Stomach smooth muscle (tissue), 2 donors: ENCODE data around the gene UEVLD.

Experiments
- H3K27ac ChIP-seq: one replicate; pipeline ENCODE4 v1.7.0; 2013; ENCODE audit warnings: mild to moderate bottlenecking, low read length, inconsistent platforms
- H3K27me3 ChIP-seq, 2 donors: one replicate each; pipeline ENCODE4 v1.7.0; 2013; ENCODE audit warnings: low read length in 2 of 2; ENCODE audit not compliant: insufficient read depth in 2 of 2, control insufficient read depth in 1 of 2
- H3K36me3 ChIP-seq, 2 donors: one replicate each; pipeline ENCODE4 v1.7.0; 2013; ENCODE audit warnings: low read length in 2 of 2; ENCODE audit not compliant: control insufficient read depth in 2 of 2, insufficient read depth in 2 of 2
- H3K4me1 ChIP-seq: one replicate; pipeline ENCODE4 v1.7.0; 2013; ENCODE audit warnings: low read length; ENCODE audit not compliant: control insufficient read depth, insufficient read depth
- H3K4me3 ChIP-seq, 2 donors: one replicate each; pipeline ENCODE4 v1.7.0; 2013; ENCODE audit warnings: low read length in 2 of 2
- H3K9ac ChIP-seq, 2 donors: one replicate each; pipeline ENCODE4 v1.7.0; 2013; ENCODE audit warnings: low read length in 2 of 2, mild to moderate bottlenecking in 1 of 2
- H3K9me3 ChIP-seq, 2 donors: one replicate each; pipeline ENCODE4 v1.7.0; 2013; ENCODE audit warnings: low read length in 2 of 2; ENCODE audit not compliant: control insufficient read depth in 2 of 2
- donor health status: healthy.
- donor health status: Pancreatic carcinoma.

The UEVLD gene

GRCh38 chr11:18534245-18534644, 54.3 kb downstream of the UEVLD start:
- H3K4me3 ChIP-seq = no peak overlapping the region
- H3K9ac ChIP-seq = no peak overlapping the region
- no peaks in the 10 kb centered on the region for H3K4me1 ChIP-seq
- H3K27ac ChIP-seq = no peak overlapping the region
- H3K27me3 ChIP-seq = no peaks in the 10 kb centered on the region
- no peaks in the 10 kb centered on the region for H3K9me3 ChIP-seq
- peaks cover 7 to 9% of the 10 kb centered on the region in 2 donors for H3K36me3 ChIP-seq

- no peak overlapping the region for H3K27ac ChIP-seq
- no peaks in the 10 kb centered on the region for H3K4me1 ChIP-seq
- H3K27me3 ChIP-seq = no peaks in the 10 kb centered on the region
- H3K9ac ChIP-seq = no peak overlapping the region
- no peak overlapping the region for H3K4me3 ChIP-seq
- H3K36me3 ChIP-seq = peaks cover 7 to 9% of the 10 kb centered on the region in 2 donors
- H3K9me3 ChIP-seq = no peaks in the 10 kb centered on the region
Measured at GRCh38 chr11:18533365-18533764, 55.2 kb downstream of the UEVLD start.

- Histone ChIP-seq H3K27ac (peak overlapping the region; percentile 94), H3K4me1 (no peaks in the 10 kb centered on the region), H3K27me3 (no peaks in the 10 kb centered on the region), H3K36me3 (peaks cover under 1 to 4% of the 10 kb centered on the region in 2 donors), H3K4me3 (peak overlapping the region; percentile 94 to 99), H3K9ac (peak overlapping the region; percentile 99 to 100), H3K9me3 (no peaks in the 10 kb centered on the region)
Measured at GRCh38 chr11:18527512-18527911, 61.0 kb downstream of the UEVLD start.

- Histone ChIP-seq H3K9ac (peak within 1 kb of the TSS; percentile 99 to 100), H3K9me3 (no peaks in the 10 kb centered on the region), H3K27me3 (no peaks in the 10 kb centered on the region), H3K27ac (peak within 1 kb of the TSS; percentile 94), H3K4me1 (no peaks in the 10 kb centered on the region), H3K36me3 (peaks cover 4% of the 10 kb centered on the region in 2 donors), H3K4me3 (peak within 1 kb of the TSS; percentile 94 to 99)
Measured at GRCh38 chr11:18526521-18527296, 61.8 kb downstream of the UEVLD start, which contains the start of gene TSG101. Gene TSG101, minus strand, starts transcription at chr11:18526942. Its CDS starts 126 bp downstream, at chr11:18526816.

- H3K9me3 ChIP-seq = no peaks in the 10 kb centered on the region
- H3K27me3 ChIP-seq = no peaks in the 10 kb centered on the region
- H3K9ac ChIP-seq = peak overlapping the region; percentile 99 to 100
- H3K4me1 ChIP-seq = no peaks in the 10 kb centered on the region
- peaks cover 2 to 4% of the 10 kb centered on the region in 2 donors for H3K36me3 ChIP-seq
- peak overlapping the region; percentile 94 to 99 for H3K4me3 ChIP-seq
- peak overlapping the region; percentile 94 for H3K27ac ChIP-seq
Measured at GRCh38 chr11:18526130-18526520, 62.4 kb downstream of the UEVLD start.

- H3K4me3 ChIP-seq = no peak overlapping the region
- H3K9ac ChIP-seq = no peak overlapping the region
- no peak overlapping the region for H3K27ac ChIP-seq
- peaks cover 0 to 4% of the 10 kb centered on the region in 2 donors for H3K36me3 ChIP-seq
- H3K27me3 ChIP-seq = no peaks in the 10 kb centered on the region
- no peaks in the 10 kb centered on the region for H3K4me1 ChIP-seq
- no peaks in the 10 kb centered on the region for H3K9me3 ChIP-seq
Measured at GRCh38 chr11:18524248-18524647, 64.3 kb downstream of the UEVLD start.

- H3K4me3 ChIP-seq = no peak overlapping the region
- H3K36me3 ChIP-seq = peaks cover 0 to 4% of the 10 kb centered on the region in 2 donors
- H3K9me3 ChIP-seq = no peaks in the 10 kb centered on the region
- no peak overlapping the region for H3K27ac ChIP-seq
- H3K4me1 ChIP-seq = no peaks in the 10 kb centered on the region
- no peak overlapping the region for H3K9ac ChIP-seq
- no peaks in the 10 kb centered on the region for H3K27me3 ChIP-seq
Measured at GRCh38 chr11:18523084-18523483, 65.5 kb downstream of the UEVLD start.

GRCh38 chr11:18522388-18522787, 66.1 kb downstream of the UEVLD start:
- Histone ChIP-seq H3K4me1 (no peaks in the 10 kb centered on the region), H3K27ac (no peak overlapping the region), H3K9ac (no peak overlapping the region), H3K9me3 (no peaks in the 10 kb centered on the region), H3K27me3 (no peaks in the 10 kb centered on the region), H3K4me3 (no peak overlapping the region), H3K36me3 (peaks cover 4% of the 10 kb centered on the region in 2 donors)

- H3K27me3 ChIP-seq = no peaks in the 10 kb centered on the region
- peaks cover 4 to 5% of the 10 kb centered on the region in 2 donors for H3K36me3 ChIP-seq
- no peak overlapping the region for H3K9ac ChIP-seq
- no peak overlapping the region for H3K4me3 ChIP-seq
- no peak overlapping the region for H3K27ac ChIP-seq
- no peaks in the 10 kb centered on the region for H3K4me1 ChIP-seq
- H3K9me3 ChIP-seq = no peaks in the 10 kb centered on the region
Measured at GRCh38 chr11:18521122-18521521, 67.4 kb downstream of the UEVLD start.

- Histone ChIP-seq H3K4me3 (no peak overlapping the region), H3K27me3 (no peaks in the 10 kb centered on the region), H3K9me3 (no peaks in the 10 kb centered on the region), H3K9ac (no peak overlapping the region), H3K36me3 (peaks cover 21 to 35% of the 10 kb centered on the region in 2 donors), H3K27ac (no peak overlapping the region), H3K4me1 (no peaks in the 10 kb centered on the region)
Measured at GRCh38 chr11:18502352-18502751, 86.2 kb downstream of the UEVLD start.

GRCh38 chr11:18501629-18502028, 86.9 kb downstream of the UEVLD start:
- H3K4me3 ChIP-seq = no peak overlapping the region
- H3K27me3 ChIP-seq = no peaks in the 10 kb centered on the region
- no peak overlapping the region for H3K9ac ChIP-seq
- peaks cover 14 to 32% of the 10 kb centered on the region in 2 donors for H3K36me3 ChIP-seq
- H3K9me3 ChIP-seq = no peaks in the 10 kb centered on the region
- no peaks in the 10 kb centered on the region for H3K4me1 ChIP-seq
- H3K27ac ChIP-seq = no peak overlapping the region
